HG03159 (cell line): ENCODE data around the gene LAPTM5.

Experiments
- ATAC-seq: cut with Tn5 transposase; IDR thresholded peaks from one replicate; pipeline ENCODE4 v1.9.1; 2021; ENCODE audit warnings: mild to moderate bottlenecking, moderate library complexity; ENCODE audit not compliant: unreplicated experiment

Gene LAPTM5

GRCh38 chr1:30683699-30684098, 73.9 kb downstream of the LAPTM5 start:
- ATAC-seq = no peak
